SHP77 treated with DMSO at 0.1 percent for 48 hours (cell line): ENCODE results near the gene PCDH1.
A peak's percentile ranks its signal among the peaks of the same experiment; 100 is the strongest.
"Not testable (repeated sequence)": the region's sequence is repeated elsewhere in the genome, so short reads cannot be mapped to it uniquely, and the experiment has no call there.

Experiments used
- DNase-seq: peaks from one replicate; lab custom pipeline; 2025; lab: John Stamatoyannopoulos, UW

PCDH1 gene

DNA sequence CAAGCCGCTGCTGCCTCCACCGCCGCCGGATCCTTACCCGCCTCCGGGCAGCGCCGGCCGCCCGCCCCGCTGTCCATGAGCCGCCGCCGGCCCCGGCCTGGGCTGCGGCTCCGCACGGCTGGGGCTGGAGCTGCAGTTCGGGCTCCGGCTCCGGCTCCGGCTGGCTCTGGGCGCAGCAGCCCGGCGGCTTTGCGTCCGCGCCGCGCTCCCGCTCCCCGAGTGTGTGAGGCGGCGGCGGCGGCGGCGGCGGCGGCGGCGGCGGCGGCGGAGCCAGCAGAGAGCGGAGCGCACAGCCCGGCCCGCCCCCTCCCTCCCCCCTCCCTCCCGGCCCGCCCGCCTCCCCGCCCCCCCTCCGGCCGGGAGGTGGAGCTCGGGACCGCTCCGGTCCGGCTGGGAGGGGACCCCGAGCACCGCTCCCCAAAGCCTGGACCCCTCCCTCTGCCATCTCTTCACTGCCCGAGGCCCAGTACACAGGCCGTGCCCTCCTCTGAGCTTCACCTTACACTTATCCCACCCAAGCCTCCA is at the start of gene PCDH1:
Gene PCDH1 (minus strand): TSS at position 225 of the 525 bp plus-strand sequence. CDS start 148 bp downstream, at position 77.
- no peak for DNase-seq

DNA sequence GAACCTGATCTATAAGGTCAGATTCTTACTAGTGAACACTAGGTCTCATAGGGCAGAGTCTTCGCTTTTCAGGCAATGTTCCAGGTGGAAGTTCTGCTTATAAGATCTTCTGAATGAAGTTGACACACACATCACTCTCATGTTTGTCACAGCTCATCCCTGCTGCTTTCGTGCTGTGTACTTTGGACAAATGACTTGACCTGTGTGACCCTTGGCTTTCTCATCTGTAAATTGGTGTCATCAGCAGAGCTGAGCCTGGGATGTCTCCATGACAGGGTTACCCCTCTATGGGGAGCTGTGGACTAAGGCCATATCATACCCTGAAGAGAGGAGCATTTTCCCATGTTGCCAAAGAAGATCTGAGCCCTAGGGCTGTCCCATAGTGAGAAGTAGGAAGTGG is 48.2 kb upstream of the PCDH1 start:
- DNase-seq: no peak

DNA sequence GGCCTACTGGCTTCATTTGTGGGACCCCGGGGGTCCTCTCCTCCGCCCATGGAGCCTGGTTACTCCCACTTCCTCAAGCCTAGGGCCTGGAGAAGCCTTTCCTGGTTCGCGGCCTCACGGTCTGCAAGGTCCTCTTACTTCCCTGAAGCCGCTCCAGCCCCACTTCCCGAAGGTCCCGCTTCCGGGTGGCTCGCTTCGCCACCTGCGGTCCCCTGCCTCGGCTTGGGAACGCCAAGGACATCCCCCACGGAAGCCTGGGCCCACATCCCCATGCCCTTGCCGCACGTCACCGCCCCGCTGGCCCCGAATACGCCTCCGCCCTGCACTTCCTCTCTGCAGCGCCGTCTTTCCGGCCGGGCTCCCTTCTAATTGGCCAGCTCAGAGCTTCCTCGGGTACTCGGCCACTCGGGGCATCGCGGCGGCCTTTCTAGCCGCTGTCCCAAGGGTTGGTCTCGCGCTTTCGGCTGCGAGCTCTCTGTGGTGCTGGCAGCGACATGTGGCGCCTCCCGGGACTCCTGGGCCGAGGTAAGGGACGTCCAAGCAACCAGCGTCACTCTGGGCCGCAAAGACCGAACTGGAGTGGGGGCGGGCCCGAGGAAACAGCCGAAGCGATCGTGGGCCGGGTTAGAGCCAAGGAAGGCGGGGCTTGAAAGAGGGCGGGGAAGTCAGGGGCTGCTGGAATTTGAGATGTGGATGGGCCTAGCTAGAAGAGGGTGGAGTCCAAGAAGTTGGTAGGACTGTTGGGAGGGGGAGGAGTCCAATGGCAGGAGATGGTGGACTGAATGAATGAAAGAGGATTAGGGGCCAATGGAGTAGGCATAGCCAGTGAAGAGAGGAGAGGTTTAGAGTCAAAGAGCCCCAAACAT is 45.5 kb upstream of the PCDH1 start, which contains the start of gene DELE1:
Gene DELE1 (plus strand): TSS at position 424 of the 866 bp plus-strand sequence. CDS start 71 bp downstream, at position 495.
- DNase-seq: peak; percentile 90

DNA sequence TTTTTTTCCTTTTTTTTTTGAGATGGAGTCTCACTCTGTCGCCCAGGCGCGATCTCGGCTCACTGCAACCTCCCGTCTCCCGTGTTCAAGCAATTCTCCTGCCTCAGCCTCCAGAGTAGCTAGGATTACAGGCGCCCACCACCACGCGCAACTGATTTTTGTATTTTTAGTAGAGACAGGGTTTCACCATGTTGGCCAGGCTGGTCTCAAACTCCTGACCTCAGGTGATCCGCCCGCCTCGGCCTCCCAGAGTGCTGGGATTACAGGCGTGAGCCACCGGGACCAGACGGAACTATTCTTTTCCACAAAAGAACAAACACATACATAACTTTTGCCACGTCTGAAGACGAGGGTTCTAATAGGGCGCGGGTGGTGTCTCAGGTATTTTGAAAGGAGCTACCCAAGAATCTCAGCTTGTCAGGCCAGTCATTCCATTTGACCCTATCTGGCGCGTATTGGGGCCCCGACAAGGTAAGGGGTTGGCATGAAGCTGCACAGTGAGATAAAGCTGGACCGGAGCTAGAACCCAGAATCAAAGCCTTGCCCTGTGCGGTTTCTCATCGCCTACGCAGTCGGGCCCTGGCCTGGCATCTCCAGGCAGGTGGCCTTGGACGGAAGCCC is 44.7 kb upstream of the PCDH1 start:
- not testable (repeated sequence) for DNase-seq

DNA sequence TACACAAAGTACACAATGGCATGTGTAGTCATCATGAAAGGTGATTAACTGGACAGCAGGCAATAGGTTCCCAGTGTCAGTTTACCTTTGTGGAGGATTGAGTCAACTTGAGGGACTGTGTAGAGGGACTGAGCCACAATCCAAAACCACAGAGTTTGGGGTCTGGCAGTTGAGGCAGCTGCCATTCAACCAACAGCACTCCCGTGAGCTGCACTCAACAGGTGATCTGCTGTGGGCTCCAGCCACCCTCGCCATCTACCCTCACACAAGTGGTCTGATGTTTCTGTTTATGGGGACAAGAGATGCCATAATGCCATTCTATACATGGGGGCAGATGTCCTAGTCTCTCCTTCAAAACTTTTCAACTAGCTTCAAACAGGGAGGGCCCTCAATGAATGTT is 42.6 kb upstream of the PCDH1 start:
- no peak for DNase-seq

DNA sequence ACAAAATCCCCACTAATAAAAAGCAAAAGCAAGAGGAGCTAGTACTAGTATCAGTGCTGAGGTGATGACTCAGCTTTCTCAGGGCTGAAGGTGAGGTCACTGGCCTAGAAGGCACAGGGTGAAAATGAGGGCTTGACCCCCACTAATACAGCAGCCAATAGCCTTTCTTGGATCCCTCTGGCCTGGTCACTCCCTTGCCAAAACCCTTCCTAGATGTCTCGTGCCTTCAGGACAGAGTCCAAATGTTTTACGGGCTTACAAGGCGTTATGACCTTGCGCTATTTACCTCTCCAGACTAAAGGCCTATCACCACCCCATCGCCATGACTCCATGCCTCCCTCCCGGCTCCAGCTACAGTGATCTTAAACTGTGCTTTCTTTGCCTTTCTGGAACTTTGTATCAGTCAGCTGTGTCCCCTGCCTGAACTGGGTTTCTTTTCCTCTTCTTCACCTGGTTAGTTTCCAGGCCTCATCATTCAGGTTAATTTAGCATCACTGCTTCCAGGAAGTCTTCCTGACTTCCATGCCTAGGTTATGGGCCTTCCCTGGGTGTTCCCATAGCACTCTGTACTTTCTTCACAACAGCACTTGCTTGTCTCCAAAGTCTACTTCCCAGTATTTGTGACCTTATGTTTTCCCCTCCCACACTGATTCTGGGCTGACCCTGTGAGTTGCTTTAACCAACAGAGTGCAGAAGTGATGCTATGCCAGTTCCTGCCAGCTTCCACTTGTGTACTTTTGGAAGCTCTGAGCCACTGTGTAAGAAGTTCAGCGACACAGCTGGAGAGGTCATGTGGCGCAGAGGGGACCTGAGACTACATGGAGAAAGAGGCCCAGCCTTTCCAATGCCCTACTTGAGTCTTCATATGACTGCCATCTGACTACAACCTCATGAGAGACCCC is 41.3 kb upstream of the PCDH1 start:
- DNase-seq: no peak

DNA sequence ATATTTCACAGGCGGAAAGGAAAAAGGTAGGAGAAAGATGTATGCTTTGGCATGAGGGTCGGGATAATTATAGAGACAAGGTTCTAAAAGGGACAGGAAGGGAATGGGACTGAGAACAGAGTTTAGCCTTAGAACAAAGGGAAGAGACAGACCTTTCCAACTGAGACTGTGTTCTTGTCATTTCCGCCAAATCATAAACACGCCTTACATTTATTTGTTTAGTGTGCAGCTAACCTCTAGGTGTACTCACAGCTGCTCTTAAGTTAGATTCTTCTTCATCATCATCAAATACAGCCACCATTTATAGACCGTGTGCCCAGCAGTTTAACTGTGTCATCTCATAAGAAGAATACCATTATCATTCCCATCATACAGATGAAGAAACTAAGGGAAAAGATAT is 39.5 kb upstream of the PCDH1 start:
- no peak for DNase-seq

DNA sequence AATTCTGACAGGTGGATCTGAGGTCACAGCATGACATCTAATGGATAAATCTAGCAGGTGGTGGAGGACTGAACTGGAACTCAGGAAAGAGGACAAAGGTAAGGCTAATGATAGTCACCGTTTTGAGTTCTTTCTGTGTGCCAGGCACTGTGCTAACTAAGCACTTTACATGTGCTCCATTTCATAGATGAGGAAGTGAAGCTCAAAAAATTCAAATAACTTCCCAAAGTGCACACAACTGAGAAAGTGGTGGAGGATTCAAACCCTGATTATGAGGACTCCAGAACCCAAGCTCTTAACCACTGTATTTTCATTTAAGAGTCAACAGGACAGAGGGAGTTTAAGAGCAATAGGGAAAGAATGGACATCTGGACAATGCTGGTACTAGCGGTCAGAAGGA is 38.3 kb upstream of the PCDH1 start:
- DNase-seq: no peak

DNA sequence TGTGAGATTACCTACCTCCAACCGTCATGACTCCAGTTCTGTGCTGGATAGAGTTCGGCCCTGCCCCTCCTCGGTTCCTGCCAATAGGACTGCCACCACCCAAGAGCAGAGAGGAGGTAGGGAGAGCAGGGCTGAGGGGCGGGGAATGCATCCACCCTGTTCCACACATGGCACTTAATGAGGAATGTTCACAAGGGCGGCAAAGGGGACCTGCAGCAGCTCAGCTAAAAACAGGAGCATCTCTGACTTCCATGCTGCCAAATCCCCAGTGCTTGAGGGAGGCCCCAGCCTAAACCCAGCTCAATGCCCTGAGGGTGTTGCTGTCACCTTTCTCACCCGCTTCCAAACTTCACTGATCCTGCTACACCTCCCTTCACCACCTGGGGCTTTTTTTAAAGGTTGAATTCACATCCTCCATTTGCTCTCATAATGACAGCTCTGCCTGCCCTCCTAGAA is 37.7 kb upstream of the PCDH1 start:
- no peak for DNase-seq

DNA sequence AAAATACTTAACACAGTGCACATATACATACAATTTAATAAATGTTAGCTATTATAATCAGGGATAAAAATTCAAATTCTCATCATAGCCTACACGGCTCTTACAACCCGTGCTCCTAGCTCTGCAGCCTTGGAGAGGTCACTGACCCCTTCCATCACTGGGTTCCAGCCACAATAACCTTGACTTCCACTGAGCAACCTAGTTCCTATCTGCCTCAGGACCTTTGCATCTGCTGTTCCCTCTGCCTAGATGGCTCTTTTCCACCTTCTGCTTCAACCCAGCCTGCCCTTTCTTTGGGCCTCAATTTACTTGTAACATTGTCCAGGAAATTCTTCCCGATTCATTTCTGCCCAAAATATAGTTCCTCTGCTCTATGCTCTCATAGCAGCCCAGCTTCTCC is 36.6 kb upstream of the PCDH1 start:
- DNase-seq: no peak

DNA sequence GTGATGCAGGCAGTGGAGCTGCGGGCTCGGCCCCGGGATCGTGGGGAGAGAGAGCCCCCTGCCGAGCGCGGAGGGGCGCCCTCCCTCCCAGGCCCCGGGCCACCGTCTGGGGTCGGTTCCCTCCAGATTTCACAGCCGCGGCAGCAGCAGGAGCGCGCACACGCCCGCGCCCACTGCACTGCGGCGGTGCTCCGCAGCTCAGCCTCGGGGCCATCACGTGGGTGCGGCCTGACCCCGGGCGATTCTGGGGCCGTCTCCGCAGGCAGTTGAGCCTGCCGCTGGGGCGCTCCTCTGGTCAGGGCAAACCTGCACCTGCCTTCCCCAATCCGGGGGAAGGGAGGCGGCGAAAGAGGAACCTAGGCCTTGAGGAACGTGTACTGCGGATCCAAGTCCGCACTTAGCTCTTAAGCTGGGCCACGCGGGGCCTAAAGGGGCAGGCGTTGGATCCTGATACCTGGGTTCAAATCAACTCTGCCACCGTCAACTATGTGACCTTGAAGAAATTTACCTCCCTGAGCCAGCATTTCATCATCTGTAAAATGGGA is 36.1 kb upstream of the PCDH1 start:
- no peak for DNase-seq

DNA sequence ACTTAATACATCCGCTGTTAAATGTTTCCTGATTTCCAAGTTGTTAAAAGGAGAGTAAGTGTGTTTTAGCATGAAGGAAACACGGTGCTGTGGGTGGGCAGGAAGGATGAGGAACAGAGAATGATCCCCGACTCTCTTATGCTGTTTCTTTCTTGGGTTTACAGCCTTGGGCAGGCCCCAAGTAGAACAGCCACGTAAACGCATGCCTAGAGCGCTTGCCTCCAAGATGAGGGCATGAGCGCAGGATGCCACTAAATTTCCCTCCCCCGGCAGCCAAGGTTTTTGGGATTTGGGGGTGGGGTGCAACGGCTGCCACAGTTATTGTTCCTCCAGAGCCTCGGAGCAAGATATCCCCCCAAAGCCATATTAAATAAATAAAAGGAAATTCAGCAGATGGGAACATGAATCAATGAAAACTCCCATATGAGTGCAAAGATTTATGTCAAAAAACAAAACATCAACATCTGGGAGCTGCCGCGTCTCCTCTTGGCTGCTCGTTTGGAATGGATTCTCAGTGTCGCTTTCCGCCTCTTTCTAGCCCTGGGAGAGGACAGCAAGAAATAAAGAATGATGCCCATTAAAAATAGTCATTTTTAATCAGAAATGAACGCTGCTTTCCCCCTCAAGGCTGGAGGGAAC is 35.5 kb upstream of the PCDH1 start:
- no peak for DNase-seq

DNA sequence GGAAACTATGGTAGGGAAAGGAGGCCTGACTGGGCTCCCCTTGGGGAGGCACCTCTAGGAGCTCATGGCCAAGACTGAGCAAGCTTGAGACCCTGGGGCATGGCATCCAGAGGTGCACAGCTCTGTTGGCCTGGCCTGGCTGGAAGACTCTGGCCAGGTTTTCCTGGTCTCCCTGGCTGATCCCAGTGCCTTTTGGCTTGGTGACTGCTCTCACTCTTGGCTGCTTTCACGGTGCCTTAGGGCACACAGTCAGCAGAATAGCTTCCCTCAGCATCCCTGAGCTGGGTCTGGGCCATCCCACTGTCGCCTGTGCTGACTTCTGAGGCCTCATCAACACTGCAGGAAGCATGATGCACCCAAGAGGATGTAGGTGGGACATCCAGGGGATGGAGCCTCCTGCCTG is 32.1 kb upstream of the PCDH1 start:
- DNase-seq: no peak

DNA sequence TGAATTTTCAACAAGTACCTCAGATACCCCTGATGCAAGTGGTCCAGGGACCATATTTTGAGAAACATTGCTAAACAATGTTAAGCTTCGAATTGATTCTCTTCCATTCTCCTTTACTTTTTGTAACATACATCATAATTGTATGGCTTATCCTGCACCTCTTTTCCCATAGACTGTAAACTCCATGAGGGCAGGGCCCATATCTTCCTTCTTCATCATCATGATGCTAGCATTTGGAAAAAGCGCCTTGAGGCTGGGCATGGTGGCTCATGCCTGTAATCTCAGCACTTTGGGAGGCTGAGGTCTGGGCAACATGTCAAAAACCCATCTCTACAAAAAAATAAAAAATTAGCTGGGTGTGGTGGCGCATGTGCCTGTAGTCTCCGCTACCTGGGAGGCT is 31.0 kb upstream of the PCDH1 start:
- DNase-seq: no peak

DNA sequence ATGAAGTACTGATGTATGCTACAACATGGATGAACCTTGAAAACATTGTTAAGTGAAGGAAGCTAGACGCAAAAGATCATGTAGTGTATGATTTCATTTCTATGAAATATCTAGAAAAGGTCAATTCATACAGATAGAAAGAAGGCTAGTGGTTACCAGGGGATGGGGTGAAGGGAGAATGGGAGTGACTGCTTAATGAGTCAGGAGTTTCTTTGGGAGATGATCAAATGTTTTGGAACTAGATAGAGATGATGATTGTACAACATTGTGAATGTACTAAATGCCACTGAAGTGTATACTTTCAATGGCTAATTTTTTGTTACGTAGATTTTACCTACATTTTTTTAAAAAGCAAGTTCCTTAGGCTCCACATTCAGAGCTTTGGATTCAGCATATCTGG is 30.6 kb upstream of the PCDH1 start:
- no peak for DNase-seq

DNA sequence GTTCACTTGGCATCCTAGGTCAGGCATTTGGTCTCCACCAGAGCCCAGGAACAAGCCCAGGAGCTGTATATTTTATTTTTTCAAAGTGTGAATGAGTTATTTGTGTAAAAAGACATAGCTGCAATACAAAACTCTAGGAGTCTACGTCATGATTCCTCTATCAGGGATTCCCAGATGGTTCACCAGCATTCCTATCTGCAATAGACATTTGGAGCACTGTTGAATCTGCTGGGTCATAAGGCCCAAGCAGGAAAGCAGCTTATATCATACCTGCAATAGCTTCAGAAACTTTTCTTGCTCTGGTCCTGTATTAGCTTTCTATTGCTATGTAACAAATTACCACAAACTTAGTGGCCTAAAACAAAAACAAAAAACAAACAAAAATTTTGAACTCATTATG is 28.8 kb upstream of the PCDH1 start:
- DNase-seq: no peak

DNA sequence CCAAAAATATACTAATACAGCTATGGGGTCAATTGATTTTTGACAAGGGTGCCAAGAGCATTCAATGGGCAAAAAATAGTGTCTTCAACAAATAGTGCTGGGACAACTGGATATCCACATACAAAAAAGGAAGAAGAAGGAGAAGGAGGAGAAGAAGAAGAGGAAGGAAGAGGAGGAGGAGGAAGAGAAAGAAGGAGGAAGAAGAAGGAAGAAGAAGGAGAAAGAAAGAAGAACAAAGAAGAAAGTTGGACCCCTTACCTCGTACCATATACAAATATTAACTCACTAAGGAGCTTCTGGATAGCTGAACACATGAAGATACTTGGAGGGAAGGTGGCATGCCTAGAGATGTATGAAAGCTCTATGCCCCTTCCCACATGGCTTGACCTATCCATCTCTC is 28.3 kb upstream of the PCDH1 start:
- DNase-seq: no peak

DNA sequence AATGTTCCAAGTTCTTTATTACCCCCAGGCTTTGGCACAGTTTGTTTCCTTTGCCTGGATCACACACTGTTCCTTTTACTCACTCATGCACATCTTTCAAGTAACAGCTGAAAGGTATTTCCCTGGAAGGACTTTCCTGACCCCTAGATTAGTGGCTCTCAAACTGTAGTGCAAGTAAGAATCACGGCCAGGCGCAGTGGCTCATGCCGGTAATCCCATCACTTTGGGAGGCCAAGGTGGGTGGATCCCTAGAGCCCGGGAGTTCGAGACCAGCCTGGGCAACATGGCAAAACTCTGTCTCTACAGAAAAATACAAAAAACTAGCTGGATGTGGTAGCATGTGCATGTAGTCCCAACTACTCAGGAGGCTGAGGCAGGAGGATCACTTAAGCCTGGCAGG is 26.3 kb upstream of the PCDH1 start:
- DNase-seq: no peak

DNA sequence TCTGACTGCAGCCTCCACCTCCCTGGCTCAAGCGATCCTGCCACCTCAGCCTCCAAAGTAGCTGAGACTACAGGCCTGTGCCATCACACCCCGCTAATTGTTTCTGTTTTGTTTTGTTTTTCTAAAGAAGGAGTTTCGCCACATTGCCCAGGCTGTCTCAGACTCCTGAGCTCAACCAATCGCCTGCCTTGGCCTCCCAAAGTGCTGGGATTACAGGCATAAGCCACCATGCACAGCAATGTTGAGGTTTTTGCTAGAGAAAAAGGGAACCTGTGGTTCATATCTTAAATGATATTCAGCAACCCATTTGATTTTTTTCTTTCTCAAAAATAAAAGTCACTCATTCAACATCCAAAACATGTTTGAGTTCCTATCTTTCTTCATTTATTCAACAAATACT is 25.1 kb upstream of the PCDH1 start:
- DNase-seq: no peak

DNA sequence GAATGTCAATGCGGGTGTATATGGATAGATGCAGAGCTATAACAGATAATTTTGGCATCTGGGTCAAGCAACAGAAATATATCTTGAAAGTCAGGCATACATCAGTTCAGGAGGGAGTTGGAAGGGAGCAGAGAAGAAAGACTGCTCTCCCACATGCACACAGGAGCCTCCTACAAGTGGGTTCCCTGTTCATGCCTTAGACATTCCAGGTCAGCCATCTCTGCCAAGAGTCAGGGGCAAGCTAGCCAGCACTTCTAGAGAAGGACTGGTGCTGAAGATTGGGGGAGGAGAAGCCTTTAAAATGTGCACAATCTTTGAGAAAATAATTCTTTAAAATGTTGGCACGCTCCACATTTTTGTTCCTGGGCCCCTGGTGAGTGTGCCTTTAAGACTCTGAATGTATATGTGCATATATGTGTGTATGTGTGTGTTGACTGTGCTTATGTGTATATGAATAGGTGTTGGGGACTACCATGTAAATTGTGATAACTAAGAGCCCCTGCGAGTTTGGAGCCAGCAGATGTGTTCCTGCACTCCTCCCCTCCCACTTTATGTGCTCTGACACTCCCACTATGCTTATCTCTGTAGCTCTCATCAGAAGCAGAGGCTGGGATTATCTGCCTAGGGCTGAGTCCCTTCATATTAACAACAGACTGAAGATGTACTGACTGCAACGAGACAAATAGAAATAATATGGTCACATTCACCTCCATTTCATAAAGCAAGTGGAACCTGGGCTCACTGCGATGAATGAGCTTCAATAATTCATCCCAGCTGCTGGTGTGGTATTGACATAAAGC is 24.0 kb upstream of the PCDH1 start:
- DNase-seq: no peak
